Medulla oblongata (tissue), 1 donor: ENCODE data around the gene TAF3.

Experiments
- DNase-seq: peaks from one replicate; pipeline ENCODE4 v3.0.0-alpha.2; 2015; ENCODE audit errors: extremely low spot score

Gene TAF3

DNA sequence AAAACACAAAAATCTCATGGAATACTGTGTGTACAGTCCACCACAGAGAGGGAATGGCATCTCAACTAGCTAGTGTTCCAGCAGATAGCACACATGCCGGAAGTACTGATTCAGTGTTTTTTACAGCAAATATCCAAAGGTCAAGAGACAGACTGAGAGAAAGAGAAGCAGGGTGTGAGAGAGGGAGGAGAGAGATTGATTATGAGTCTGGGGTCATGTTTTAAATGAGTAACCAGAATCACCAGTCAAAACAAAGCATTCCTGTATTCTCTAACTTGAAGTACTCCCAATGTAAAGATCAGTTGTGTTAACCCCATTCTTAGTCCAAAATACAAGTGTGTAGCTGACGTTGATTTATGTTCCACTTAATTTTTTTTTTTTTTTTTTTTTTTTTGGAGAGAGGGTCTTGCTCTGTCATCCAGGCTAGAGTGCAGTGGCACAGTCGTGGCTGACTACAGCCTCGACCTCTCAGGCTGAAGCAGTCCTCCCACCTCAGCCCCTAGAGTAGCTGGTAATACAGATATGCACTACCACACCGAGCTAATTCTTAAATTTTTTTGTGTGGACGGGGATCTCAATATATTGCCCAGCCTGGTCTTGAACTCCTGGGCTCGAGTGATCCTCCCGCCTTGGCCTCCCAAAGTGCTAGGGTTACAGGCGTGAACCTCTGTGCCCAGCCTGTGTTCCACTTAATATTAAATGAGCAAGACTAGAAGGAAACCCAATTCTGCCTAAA is 114.2 kb downstream of the TAF3 start:
- DNase-seq = no peak

DNA sequence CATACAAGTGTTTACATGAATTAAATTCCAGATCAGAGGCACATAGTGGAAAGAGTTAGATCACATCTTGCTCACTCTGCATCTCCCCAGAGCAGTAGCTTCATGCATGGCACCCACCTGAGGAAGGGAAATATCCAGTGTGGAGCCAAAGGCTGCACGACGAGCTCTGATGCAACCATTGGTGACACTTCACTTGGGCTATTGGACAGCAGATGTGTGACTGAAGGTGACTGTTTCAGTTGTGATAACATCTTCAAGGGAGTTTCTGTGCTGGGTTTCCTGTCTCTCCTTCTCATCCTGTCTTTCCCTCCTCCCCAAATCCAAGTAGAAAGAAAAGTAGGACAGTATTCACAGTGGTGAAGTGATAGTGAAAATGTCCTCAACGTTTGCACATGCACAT is 115.0 kb downstream of the TAF3 start:
- no peak for DNase-seq

DNA sequence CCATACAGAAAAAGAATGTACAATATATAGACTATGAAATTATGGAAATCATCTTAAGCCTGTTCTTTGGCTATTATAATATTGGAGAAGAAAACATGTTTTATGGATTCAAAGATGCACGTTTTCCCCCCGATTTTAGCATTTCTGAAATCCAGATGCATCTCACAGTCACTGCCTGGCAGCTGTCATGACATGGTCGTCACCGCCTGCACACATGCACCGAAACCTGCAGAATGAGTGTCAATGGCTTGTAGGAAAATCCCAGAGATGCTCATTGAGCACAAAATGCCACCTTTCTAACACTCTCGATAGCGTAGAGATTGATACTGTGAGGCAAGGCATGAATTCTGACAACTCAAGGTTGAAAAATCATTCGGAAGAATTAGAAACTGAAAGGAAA is 115.5 kb downstream of the TAF3 start:
- DNase-seq = no peak

DNA sequence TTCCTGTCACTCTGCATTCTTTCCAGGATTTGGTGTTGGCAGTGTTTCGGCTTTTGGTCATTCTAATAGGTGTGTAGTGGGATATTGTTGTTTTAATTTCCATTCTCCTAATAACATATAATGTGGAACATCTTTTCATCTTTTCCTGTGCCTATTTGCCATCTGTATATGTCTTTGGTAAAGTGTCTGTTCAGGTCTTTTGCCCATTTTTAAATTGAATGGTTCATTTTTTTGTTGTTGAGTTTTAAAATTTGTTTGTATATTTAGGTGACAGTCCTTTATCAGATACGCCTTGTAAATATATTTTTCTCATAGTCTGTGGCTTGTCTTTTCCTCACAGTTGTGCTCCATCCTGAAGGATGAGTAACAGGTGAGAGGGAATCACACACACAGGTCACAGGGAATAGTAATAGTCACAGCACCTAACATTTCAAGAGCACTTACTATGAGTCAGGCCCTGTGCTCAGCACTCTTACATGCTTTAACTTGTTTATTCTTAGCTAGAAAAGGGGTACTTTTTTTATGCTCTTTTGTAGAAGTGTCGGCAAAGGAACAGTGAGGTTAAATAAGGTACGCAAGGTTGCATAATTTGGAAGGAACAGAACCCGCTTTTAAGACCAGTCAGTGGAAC is 119.1 kb downstream of the TAF3 start:
- DNase-seq = no peak

DNA sequence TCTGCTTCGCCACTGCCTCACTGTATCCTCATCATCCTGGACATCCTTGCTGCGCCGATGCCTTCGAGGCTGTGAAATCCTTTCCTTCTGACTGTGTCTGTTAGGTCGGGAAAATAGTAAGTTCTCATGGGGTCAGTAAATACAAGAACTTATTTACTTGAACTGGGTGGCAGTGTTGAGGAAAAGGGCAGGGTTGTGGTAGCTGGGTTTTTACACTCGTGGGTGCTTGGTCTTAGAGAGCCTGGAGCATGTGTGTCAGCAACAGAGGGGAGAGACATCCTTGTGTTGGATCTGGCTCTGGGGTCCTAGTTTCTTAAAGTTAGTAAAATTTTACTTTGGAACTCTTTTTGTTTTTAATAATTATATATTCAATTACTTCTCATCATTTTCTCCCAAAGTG is 123.3 kb downstream of the TAF3 start:
- DNase-seq = no peak

DNA sequence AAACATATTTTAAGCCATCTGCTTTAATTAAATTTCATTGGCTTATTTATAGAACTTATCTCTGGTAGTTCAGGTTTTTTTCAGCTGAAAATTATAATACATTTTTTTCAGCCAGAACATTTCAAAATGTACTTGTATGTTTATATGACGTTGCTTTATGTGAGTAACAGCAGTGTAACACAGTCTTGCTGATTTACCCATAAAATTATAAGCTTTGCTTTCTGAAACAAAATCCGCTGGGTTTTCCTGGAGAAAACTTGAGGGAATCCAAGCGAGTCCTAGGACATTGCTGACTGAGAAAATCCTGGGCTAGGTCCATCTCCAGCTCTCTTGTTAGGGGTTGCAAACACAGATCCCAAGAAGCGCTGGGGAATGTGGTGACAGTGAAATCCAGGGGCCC is 124.0 kb downstream of the TAF3 start:
- DNase-seq = no peak

DNA sequence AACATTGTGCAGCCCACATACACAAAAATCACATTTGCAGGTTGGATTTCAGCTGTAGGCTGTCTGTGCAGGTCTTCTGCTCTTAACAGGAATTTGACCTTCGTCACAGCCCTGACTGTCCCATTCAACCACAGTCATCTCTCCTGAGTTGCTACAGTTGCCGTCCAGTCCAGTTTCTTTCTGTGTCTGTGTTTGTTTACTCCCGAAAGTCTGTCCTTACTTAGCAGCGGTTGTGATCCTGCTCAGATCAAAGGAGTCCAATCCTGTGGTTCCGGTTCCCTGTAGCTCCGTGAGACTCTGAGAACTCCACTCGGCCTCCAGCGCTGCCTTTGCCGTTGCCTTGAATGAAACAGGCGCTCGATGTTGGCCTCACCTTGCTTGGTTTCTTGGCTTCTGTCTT is 124.6 kb downstream of the TAF3 start:
- DNase-seq = no peak

DNA sequence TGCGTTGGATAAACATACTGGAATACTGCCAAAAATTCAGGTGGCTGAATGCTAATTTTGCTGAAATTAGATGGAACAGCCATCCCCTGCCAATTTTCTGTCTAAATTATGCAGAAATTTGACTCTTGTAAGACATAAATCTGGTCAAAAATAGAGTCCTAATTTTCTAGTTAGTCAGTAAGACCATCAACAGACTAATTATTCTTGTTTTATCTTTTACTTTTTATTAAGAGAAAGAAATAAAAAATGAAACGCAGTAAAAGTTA is 125.8 kb downstream of the TAF3 start:
- DNase-seq = no peak

DNA sequence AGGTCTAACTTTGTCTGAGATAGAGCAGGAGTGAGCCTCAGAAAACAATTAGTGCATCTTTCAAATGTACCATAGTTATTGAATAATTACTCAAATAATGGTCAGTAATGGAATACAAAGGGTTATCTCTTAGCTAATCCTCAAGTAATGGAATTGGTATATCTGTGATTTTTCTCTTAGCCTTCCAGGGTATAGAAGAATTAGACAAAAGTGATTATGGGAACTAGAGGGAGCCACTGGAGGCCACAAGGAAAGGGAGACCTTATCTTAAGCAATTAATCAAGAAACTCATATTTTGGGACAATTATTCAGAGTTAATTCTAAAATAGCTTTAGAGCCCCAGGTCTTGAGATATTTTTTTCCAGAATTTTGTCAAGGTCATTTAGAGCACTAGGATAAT is 126.2 kb downstream of the TAF3 start:
- no peak for DNase-seq

DNA sequence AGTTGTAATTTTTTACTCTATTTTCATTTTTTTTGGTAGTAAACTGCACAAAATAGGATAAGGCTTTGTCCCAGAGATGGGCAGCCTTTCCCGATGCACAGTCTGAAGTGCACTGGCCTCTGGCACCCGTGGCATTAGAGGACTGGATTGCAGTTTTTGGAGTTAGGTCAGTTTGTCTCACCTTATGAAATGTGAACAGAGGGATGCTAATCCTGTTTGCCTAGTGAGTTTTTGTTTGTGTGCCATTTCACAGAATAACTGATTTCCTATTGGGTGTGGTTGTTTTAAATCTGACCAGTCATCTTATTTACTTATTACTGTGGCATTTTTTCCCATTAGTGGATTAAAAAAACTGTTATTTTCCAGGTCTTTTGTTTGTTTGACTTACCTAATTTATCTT is 126.7 kb downstream of the TAF3 start:
- no peak for DNase-seq

DNA sequence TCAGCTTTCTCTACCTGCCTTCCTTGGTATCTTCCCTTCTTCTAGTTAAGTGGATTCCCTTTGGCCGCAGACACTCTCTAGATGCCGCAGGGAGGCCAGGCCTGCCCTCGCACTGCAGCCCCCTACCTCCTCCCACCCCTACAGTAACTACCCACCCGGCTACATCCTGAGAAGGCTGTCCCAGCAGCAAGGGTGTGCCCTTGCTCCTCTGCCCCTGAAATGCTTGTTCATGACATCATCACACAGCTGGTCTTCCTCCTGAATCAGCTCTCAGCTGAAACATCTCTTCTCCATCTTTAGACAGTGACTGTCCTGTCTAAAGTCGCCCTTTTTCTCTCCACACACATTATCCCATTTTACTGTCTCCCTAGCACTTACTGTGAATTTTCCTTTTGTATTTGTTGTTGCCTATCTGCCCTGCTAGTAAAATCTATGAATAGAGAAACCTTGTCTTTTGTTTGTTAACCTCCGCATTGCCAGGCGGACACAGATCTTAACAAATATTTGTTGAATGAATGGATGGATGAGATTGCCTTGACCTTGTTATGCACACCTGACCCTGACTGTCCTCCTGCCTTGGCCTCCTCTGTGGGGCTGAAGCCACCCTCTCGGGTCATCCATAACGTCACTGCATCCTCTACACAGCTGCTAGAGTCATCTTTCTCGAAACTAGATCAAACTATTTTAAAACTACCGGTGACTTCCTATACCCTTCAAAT is 127.3 kb downstream of the TAF3 start:
- DNase-seq = peak; percentile 6

DNA sequence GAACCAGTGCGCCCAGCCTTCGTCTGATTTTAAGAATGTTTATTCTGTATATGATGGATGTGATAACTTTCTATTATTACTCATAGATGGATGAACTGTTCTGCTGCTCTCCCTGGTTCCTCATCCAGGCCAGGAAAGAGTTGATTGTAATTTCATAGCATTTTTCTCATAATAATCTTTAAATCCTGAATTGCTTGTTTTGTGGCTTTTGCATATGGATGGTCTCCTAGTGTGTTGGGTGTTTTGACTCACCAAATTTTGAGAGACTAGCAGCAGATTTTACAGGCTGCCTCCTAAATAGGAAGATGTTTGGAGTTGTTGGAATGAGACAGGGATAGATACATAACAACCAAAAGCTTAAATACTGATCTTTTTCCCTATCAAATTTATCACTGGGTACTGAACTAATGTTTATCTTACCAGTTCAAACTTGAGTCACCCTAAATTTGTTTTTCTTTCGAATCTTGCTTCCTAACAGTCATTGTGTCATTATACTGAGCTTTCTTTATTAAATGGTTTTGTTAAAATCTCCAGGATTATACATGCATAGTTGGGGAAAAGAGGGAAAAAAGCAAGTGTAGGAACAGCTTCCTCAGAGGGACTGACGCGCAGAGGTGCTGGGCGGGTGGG is 130.2 kb downstream of the TAF3 start:
- DNase-seq = no peak

DNA sequence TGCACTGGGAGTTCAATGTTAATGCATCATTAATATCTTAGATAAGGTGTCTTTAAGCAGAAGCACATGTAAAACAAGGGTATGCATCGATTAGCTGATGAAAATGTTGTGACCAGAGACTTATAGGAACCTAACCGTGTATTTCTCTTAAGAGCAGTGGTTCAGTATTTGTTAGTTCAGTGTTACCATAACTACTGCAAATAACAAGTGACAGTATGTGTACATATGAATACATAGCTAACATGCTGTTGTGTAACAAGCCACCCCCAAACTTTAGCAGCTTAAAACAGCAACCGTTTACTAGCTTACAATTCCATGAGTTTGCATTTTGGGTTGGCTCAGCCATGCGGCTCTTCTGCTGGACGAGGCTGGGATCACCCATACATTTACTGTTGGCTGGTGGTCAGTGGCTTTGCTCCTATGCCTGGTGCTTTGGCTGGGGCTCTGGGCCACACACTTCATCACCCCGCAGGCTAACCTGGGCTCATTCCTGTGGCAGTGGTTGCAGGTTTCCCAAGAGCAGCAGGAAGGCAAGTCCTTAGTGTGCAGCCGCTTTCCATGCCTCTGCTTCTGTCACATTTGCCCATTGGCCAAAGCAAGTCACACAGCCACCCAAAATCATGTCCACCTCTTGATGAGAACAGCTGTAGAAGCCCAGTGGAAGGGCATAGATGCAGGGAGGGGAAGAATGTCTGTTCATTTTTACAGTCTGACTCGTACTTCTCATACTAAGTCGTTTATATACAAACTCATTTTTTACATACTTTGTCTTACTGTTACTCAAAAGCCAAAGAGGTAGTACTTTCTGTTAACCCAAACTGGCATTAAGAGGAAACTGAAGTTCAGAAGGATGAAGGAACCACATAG is 132.9 kb downstream of the TAF3 start:
- no peak for DNase-seq

DNA sequence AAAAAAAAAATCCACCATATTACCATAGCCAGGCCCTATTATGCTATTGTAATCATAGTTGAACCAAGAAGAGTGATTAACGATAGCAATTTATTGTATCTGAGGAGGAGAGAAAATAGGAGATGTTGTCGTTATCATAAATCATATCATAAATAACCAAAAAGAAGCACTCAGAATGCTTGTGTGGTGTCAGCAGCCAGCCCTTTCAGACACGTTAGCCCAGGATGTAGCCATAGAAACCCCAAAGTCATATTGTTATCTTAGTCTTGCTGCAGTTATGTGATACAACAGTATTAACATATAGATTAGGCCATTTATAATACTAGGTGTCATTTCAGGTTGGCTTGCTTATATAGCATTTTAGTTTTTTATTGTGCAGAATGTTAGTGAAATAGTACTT is 134.0 kb downstream of the TAF3 start:
- no peak for DNase-seq

DNA sequence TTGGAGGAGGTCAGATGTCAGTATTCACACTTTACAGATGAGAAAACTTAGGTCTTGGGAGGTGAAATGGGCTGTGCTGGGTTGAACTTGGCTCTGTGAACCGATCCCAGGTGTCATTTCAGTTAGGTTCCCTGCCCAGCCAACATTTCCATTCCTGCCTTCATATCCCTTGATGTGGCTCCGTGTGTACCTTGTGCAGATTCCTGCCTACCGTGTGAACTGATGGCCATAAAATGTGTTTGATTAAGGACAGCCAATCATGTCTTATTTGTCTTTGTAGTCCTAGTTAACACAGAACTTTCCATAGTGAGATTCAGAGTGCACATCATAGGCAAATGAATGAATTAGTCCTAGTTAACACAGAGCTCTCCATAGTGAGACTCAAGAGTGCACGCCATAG is 135.1 kb downstream of the TAF3 start:
- no peak for DNase-seq

DNA sequence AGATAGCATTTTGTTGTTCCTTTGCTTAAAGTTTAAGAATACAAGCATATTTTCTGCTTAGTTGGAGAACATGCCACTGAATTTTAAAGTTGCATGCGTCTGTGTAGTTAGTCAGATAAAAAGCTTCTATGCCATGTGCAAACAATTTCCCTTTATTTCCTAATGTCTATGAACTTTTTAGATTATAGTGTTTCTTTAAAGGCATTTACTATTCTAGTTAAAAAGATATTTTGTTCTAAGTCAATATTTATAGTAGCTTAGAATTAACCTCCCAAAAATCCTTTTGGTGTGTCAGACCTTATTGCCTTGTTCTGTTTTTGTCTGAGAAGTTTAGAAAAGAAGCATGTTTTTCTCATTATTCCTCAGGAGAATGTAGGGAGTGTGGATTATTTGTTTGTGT is 137.1 kb downstream of the TAF3 start:
- DNase-seq = no peak

DNA sequence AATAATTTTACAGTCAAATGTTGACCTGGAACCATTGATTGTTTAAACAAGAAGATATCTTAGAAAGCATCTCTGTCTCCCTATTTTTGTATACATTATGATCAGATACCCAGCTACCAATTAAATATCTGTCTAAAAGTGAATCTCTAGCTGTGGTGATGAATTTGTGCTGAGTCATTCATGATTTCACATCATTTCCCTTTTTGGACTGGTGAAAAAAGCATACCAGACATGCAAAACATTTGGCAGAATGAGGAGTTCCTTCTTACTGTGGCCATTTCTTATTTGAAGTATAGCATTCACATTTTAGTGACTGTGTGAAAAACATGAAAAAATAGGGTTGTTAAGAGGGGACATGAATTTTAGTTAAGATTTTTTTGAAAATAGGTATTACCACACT is 138.2 kb downstream of the TAF3 start:
- peak; percentile 25 for DNase-seq

DNA sequence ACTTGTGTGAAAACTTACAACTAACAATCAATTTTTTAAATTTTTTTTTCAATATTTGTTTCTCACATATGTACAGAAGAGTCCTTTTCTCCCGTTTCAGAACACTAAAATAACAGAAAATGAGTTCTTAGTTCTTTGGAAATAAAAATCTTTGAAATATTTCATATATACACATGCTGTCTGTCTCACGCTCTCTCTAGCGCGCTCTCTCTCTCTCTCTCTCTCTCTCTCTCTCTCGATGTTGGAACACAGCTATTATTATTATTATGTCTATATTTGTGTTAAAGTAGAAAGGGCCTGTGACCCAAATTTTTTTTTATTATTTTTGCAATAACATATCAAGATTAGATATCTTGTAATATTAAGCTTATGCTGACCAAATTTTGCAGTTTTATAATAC is 139.3 kb downstream of the TAF3 start:
- DNase-seq = no peak

DNA sequence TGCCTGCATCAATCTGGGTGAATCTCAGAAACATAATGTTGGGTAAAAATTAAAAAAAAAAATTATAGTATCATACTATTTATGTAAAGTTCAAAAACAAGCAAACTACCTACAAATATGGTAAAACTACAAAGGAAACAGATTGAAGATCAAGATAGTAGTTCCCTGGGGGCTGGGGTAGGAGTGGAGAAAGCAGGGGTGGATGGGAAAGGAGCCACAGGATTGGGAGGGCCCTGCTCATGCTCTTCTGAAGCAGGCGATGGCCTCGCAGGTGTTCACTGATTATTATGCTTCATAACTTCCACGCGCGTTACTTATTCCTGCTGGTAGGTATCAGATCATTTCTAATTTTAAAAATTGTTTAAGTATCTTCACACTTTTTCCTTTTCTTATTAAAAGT is 140.1 kb downstream of the TAF3 start:
- DNase-seq = no peak

DNA sequence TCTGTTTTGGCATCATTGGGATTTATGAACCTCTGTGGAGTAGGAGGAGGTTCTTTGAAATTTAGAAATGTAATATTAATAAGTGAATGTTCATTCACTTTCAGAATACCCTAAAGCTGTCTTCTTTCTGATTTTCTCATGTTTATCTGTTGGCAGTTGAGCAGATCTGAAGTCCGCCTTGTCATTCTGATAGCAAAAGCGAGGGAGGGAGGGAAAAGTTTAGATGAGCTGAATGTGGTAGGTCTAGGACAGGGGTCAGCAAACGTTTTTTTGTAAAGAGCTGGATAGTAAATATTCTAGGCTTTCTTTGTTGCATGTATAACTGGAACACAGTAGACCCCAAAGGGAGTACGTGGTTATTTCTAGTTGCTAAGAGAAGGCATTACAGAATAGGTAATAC is 141.8 kb downstream of the TAF3 start:
- no peak for DNase-seq

DNA sequence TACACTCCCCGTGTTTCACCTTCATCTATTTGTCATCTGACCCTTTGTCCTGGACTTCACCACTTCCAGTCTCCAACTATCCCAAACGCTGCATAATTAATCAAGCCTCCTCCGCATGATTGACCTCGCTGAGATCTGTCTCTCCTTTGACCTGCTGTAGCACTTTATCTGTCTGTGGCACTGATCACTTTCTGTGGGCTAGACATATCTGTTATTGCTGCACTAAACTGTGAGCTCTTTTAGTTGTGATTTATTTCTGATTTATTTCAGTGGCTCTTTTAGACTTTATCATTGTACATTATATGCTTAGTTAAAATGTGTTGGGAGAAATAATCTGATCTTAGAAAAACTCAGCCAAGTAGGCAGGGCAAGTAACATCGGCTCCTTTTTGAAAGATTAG is 144.3 kb downstream of the TAF3 start:
- DNase-seq = no peak

DNA sequence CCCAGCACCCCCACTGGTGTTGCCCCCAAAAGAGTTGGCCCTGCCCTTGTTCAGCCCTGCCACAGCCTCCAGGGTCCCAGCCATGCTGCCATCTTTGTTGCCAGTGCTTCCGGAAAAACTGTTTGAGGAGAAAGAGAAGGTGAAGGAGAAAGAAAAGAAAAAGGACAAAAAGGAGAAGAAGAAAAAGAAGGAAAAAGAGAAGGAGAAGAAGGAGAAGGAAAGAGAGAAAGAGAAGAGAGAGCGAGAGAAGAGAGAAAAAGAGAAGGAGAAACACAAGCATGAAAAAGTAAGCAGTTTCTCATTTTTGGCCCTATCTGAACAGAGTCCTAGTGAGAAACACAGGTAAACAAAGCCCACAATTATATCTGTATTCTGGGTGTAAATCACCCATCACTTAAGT is 147.2 kb downstream of the TAF3 start:
- DNase-seq = no peak
